ENCODE data around the gene DENND1C.
"Not testable (repeated sequence)": the region's sequence is repeated elsewhere in the genome, so short reads cannot be mapped to it uniquely, and the experiment has no call there.

DENND1C gene

GRCh38 chr19:6508028-6508771 is 26.6 kb upstream of the DENND1C start:
- not testable (repeated sequence) for DNase-seq

- DNase-seq: no peak
These were observed 22.0 kb upstream of the DENND1C start for GRCh38 chr19:6503407-6504201.

GRCh38 chr19:6501740-6502648 is 20.4 kb upstream of the DENND1C start, which contains the start of gene TUBB4A:
TSS of gene TUBB4A (minus strand) at chr19:6502309. CDS start at chr19:6502212, 97 bp downstream.
- DNase-seq: no peak

- DNase-seq: no peak
These were observed 19.5 kb upstream of the DENND1C start for GRCh38 chr19:6500837-6501739.

GRCh38 chr19:6499052-6499790 is 17.6 kb upstream of the DENND1C start:
- no peak for DNase-seq

- DNase-seq: no peak
These were observed 16.9 kb upstream of the DENND1C start for GRCh38 chr19:6498294-6499036.

GRCh38 chr19:6495947-6496346 is 14.4 kb upstream of the DENND1C start:
- no peak for DNase-seq

GRCh38 chr19:6494438-6495036 is 12.9 kb upstream of the DENND1C start:
- DNase-seq: no peak

- no peak for DNase-seq
These were observed 10.4 kb upstream of the DENND1C start for GRCh38 chr19:6491802-6492592.

- no peak for DNase-seq
These were observed 8.5 kb upstream of the DENND1C start for GRCh38 chr19:6490134-6490533.

GRCh38 chr19:6489278-6490061 is 7.9 kb upstream of the DENND1C start:
- DNase-seq: peak; percentile 17

- DNase-seq: no peak
These were observed 3.2 kb upstream of the DENND1C start for GRCh38 chr19:6484831-6485230.

- DNase-seq: no peak
These were observed 2.6 kb upstream of the DENND1C start for GRCh38 chr19:6484230-6484629.

- no peak for DNase-seq
These were observed 1.6 kb upstream of the DENND1C start for GRCh38 chr19:6483235-6483634.

GRCh38 chr19:6482343-6482686 is 728 bp upstream of the DENND1C start:
- no peak for DNase-seq

- no peak for DNase-seq
These were observed 655 bp downstream of the DENND1C start for GRCh38 chr19:6480848-6481415.

GRCh38 chr19:6479836-6480398 is 1.7 kb downstream of the DENND1C start:
- DNase-seq: no peak

- DNase-seq: no peak
These were observed 2.8 kb downstream of the DENND1C start for GRCh38 chr19:6478815-6479214.

Data from SHP77 treated with DMSO at 0.1 percent for 48 hours (cell line).